B cell (primary cell): ENCODE results near the gene PIP4K2C. TPM values are rescaled to one million over a fixed set of nuclear protein-coding genes. Genes with fewer than 3 reads are reported as not detected.

Experiments
- ATAC-seq: fragments of 200-7000 bp; cut with Tn5 transposase; one replicate; pipeline ENCODE4 v1.10.0; 2021; ENCODE audit warnings: low read depth, mild to moderate bottlenecking, moderate number of reproducible peaks, moderate library complexity
- CTCF ChIA-PET: fragments of 350-600 bp; sonication (Branson Sonifier 250); formaldehyde crosslinking; loops from one replicate; lab custom pipeline; 2021; ENCODE audit warnings: antibody characterized with exemption, inconsistent platforms; lab: Charles Lee
- POLR2A ChIA-PET: fragments of 350-600 bp; sonication (Branson Sonifier 250); formaldehyde crosslinking; loops from one replicate; lab custom pipeline; 2021; ENCODE audit warnings: antibody characterized with exemption; lab: Charles Lee
- DNase-seq: peaks from one replicate; pipeline ENCODE4 v3.0.0; 2013
- H2AFZ ChIP-seq: 2 replicates; pipeline ENCODE4 v1.6.1; 2012; ENCODE audit warnings: mild to moderate bottlenecking, low read depth, low read length; ENCODE audit not compliant: insufficient read depth, poor library complexity, severe bottlenecking
- H3K27ac ChIP-seq, 2 donors: 1 replicate in 1 of 2; 2 replicates in 1 of 2; pipeline ENCODE4 v1.5.1; 2012 to 2013; ENCODE audit warnings: low read length in 2 of 2, mild to moderate bottlenecking in 2 of 2, moderate library complexity in 1 of 2
- H3K27me3 ChIP-seq, 4 experiments: fragments of 200-600 bp in 1 of 4; sonication (generic) in 1 of 4; replicated peaks in 1 of 4; 1 replicate in 2 of 4; 2 replicates in 2 of 4; pipeline versions ENCODE4 v1.6.1 to v1.7.0; 2013 to 2016; ENCODE audit warnings: low read length in 3 of 4, mild to moderate bottlenecking in 2 of 4, mixed read lengths in 1 of 4, moderate library complexity in 1 of 4; ENCODE audit not compliant: insufficient read depth in 4 of 4, control insufficient read depth in 3 of 4; ENCODE audit errors: control extremely low read depth in 1 of 4
- H3K36me3 ChIP-seq, 2 experiments: replicated peaks in 1 of 2; 1 replicate in 1 of 2; 2 replicates in 1 of 2; pipeline versions ENCODE4 v1.6.1 to v1.7.1; 2013; ENCODE audit warnings: low read length in 1 of 2; ENCODE audit not compliant: insufficient read depth in 2 of 2, control insufficient read depth in 1 of 2; ENCODE audit errors: control extremely low read depth in 1 of 2, extremely low read depth in 1 of 2
- H3K4me1 ChIP-seq, 2 donors: fragments of 200-600 bp in 1 of 2; sonication (generic) in 1 of 2; 1 replicate in 1 of 2; 2 replicates in 1 of 2; pipeline versions ENCODE4 v1.5.1 to v1.6.1; 2013 to 2017; ENCODE audit warnings: low read length in 2 of 2; ENCODE audit not compliant: control insufficient read depth in 2 of 2, insufficient read depth in 2 of 2
- H3K4me2 ChIP-seq: replicated peaks from 2 replicates; pipeline ENCODE3; 2012; ENCODE audit warnings: mild to moderate bottlenecking, low read depth, low read length; ENCODE audit not compliant: poor library complexity, severe bottlenecking
- H3K4me3 ChIP-seq, 5 experiments: fragments of 200-600 bp in 1 of 5; sonication (generic) in 1 of 5; 1 replicate in 3 of 5; 2 replicates in 2 of 5; pipeline versions ENCODE4 v1.5.1 to v1.7.0; 2011 to 2016; ENCODE audit warnings: low read length in 4 of 5, mild to moderate bottlenecking in 4 of 5, low read depth in 2 of 5, control low read depth in 1 of 5, moderate library complexity in 1 of 5; ENCODE audit not compliant: insufficient read depth in 1 of 5; ENCODE audit errors: control extremely low read depth in 1 of 5, extremely low read depth in 1 of 5
- H3K79me2 ChIP-seq: fragments of 200-600 bp; sonication (generic); one replicate; pipeline ENCODE4 v1.6.0; 2016; ENCODE audit warnings: low read length; ENCODE audit not compliant: control insufficient read depth, insufficient read depth
- H3K9ac ChIP-seq: fragments of 200-600 bp; sonication (generic); 2 replicates; pipeline ENCODE4 v1.6.1; 2017; ENCODE audit warnings: mild to moderate bottlenecking, low read length, moderate library complexity
- H3K9me3 ChIP-seq, 3 donors: one replicate each; pipeline versions ENCODE4 v1.6.1 to v1.7.1; 2013; ENCODE audit warnings: low read length in 2 of 3; ENCODE audit not compliant: control insufficient read depth in 2 of 3, insufficient read depth in 1 of 3; ENCODE audit errors: control extremely low read depth in 1 of 3
- H4K20me1 ChIP-seq: 2 replicates; pipeline ENCODE4 v1.6.0; 2012; ENCODE audit warnings: mild to moderate bottlenecking, low read length; ENCODE audit not compliant: insufficient read depth, control insufficient read depth, poor library complexity, severe bottlenecking
- H3K27ac Mint-ChIP-seq: one replicate; pipeline ENCODE4 v1.8.0; 2021; ENCODE audit warnings: mixed read lengths
- H3K27me3 Mint-ChIP-seq: one replicate; pipeline ENCODE4 v1.8.0; 2021; ENCODE audit warnings: mixed read lengths
- H3K4me1 Mint-ChIP-seq: one replicate; pipeline ENCODE4 v1.8.0; 2021; ENCODE audit warnings: mixed read lengths
- H3K4me3 Mint-ChIP-seq: one replicate; pipeline ENCODE4 v1.8.0; 2021; ENCODE audit warnings: mixed read lengths
- H3K9me3 Mint-ChIP-seq: one replicate; pipeline ENCODE4 v1.8.0; 2022; ENCODE audit warnings: mixed read lengths; ENCODE audit not compliant: insufficient read depth
- EZH2 ChIP-seq: IDR thresholded peaks from 2 replicates; pipeline ENCODE4 v1.6.1; 2012; ENCODE audit warnings: borderline replicate concordance, low read depth, mild to moderate bottlenecking, moderate library complexity, low read length; ENCODE audit not compliant: insufficient read depth, poor library complexity, severe bottlenecking
- WGBS: methylation state at CpG from one replicate; pipeline ENCODE4 v1.1.5; 2013; ENCODE audit warnings: missing lambda C conversion rate; ENCODE audit not compliant: insufficient coverage; 5-methylcytosine and 5-hydroxymethylcytosine counted together
- intact Hi-C: fragments of 100-400 bp; cut with micrococcal nuclease; formaldehyde crosslinking; loops from one replicate; pipeline ENCODE4 v1.10.0; 2022
- polyA plus RNA-seq: library from polyadenylated mRNA; depleted of rRNA; stranded (reverse); fragments of >200 nt; gene quantifications from 2 replicates; pipeline ENCODE4 v1.2.3, GENCODE V29; 2012
- total RNA-seq, 2 donors: library from RNA; stranded (reverse); fragments of 120-200 nt in 1 of 2; gene quantifications; 1 replicate in 1 of 2; 2 replicates in 1 of 2; pipeline versions ENCODE4 v1.2.3 to v1.2.4, GENCODE V29; 2013 to 2022
- TF ChIP-seq, protein P1 (sequence below): fragments of 200-600 bp; IDR thresholded peaks from one replicate; pipeline ENCODE4 v1.8.0; 2022; ENCODE audit warnings: antibody characterized with exemption, mild to moderate bottlenecking

Gene PIP4K2C
- total and polyA plus RNA-seq, 2 donors (not counting 1 experiment from before 2014, with no cell fraction given), result 20.1 to 21.3 TPM

DNA sequence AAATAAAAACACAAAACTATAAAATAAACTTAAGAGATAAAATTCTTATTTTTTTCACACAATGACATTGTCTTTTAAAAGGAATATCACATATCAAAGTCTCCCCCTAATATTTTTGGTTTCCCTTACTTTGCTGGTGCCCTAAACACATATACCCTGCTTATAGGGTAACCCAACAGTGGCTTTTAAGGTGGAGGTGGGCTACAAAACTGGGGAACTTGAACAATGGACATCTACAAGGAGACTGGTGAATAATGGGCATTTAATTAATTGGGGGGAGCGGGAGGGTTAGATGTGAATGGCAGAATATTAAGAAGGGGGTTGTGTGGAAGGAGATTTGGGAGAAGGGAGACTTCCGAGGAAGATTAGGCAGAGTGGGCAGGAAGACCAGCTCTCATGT lies 32.4 kb downstream of the PIP4K2C start:
- ATAC-seq, result no peak
- no peak overlapping the region for H3K9ac ChIP-seq
- ChIA-PET POLR2A (no interaction called here), CTCF (interaction anchor here (1.3 to 3.3 kb wide), 3 partner anchors 11 to 48 kb away, joined by 3 to 17 read pairs (median 4); no protein-coding TSS in a partner anchor)
- peaks cover 0 to 96% (median 77%) of the 10 kb centered on the region in 4 experiments for H3K27me3 ChIP-seq
- Mint-ChIP-seq H3K9me3 (no peaks in the 10 kb centered on the region), H3K27me3 (peaks cover 84% of the 10 kb centered on the region), H3K4me3 (no peak overlapping the region), H3K27ac (no peak overlapping the region), H3K4me1 (peaks cover 46% of the 10 kb centered on the region)
- no peak overlapping the region for H3K4me2 ChIP-seq
- no peak overlapping the region for H3K27ac ChIP-seq
- intact Hi-C loops, result loop anchor here (5.0 kb wide), 2 partner anchors 101 to 146 kb away; partner anchors contain the start of genes ARHGAP9, DDIT3 and MBD6
- no peak overlapping the region for H3K4me3 ChIP-seq
- H3K79me2 ChIP-seq, result no peaks in the 10 kb centered on the region
- H4K20me1 ChIP-seq, result peaks cover 7% of the 10 kb centered on the region
- peaks cover 42 to 59% of the 10 kb centered on the region in 2 donors for H3K4me1 ChIP-seq
- no peaks in the 10 kb centered on the region for H3K36me3 ChIP-seq
- TF ChIP-seq, protein P1, sequence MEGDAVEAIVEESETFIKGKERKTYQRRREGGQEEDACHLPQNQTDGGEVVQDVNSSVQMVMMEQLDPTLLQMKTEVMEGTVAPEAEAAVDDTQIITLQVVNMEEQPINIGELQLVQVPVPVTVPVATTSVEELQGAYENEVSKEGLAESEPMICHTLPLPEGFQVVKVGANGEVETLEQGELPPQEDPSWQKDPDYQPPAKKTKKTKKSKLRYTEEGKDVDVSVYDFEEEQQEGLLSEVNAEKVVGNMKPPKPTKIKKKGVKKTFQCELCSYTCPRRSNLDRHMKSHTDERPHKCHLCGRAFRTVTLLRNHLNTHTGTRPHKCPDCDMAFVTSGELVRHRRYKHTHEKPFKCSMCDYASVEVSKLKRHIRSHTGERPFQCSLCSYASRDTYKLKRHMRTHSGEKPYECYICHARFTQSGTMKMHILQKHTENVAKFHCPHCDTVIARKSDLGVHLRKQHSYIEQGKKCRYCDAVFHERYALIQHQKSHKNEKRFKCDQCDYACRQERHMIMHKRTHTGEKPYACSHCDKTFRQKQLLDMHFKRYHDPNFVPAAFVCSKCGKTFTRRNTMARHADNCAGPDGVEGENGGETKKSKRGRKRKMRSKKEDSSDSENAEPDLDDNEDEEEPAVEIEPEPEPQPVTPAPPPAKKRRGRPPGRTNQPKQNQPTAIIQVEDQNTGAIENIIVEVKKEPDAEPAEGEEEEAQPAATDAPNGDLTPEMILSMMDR, result no peak
- no peak for TF ChIP-seq EZH2
- H3K9me3 ChIP-seq, result peaks cover 0 to 19% (median 0%) of the 10 kb centered on the region in 3 donors
- WGBS, result 63% methylated on average over 2 of the region's 2 CpGs
- no peak overlapping the region for H2AFZ ChIP-seq
- DNase-seq, result no peak

DNA sequence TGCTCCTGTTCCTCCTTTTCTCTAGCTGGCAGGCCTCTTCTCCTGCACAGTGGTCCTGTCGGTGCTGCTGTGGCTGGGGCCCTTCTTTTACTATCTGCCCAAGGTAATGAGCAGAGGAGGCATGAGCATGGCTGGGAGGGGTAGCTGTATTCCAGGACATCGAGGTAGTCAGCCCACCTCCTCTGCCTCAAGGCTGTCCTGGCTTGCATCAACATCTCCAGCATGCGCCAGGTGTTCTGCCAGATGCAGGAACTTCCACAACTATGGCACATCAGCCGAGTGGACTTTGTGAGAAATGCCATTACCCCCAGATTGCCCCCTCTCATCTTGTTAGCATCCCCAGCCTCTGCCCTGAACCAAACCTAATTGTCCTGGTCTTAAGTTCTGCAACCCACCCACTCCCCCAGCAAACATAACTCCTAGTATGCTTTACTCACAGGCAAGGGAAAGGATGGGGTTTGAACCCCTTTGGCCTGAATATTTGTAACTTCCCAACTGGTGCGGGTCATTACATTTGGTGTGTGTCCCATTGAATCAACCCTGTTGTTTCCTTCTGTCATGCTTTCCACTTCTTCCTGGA lies 32.9 kb downstream of the PIP4K2C start:
- DNase-seq, result no peak
- H3K4me3 Mint-ChIP-seq, result no peak overlapping the region
- CTCF ChIA-PET, result interaction anchor here (1.2 to 3.3 kb wide), 3 partner anchors 38 to 165 kb away, joined by 4 to 17 read pairs (median 5); partner anchors contain the start of gene GLI1
- Histone ChIP-seq H3K27me3 (peaks cover 0 to 99% (median 81%) of the 10 kb centered on the region in 4 experiments), H3K4me1 (peaks cover 42 to 62% of the 10 kb centered on the region in 2 donors), H3K79me2 (no peaks in the 10 kb centered on the region), H2AFZ (no peak overlapping the region), H3K36me3 (no peaks in the 10 kb centered on the region), H3K4me2 (no peak overlapping the region), H3K9ac (no peak overlapping the region), H4K20me1 (peaks cover 7% of the 10 kb centered on the region), H3K27ac (no peak overlapping the region), H3K9me3 (peaks cover 0 to 23% (median 0%) of the 10 kb centered on the region in 3 donors), H3K4me3 (no peak overlapping the region)
- peaks cover 44% of the 10 kb centered on the region for H3K4me1 Mint-ChIP-seq
- H3K9me3 Mint-ChIP-seq, result no peaks in the 10 kb centered on the region
- WGBS, result 69% methylated on average over 4 of the region's 5 CpGs
- no peak overlapping the region for H3K27ac Mint-ChIP-seq
- intact Hi-C loops, result loop anchor here (5.0 kb wide), 2 partner anchors 102 to 147 kb away; partner anchors contain the start of genes ARHGAP9, DDIT3 and MBD6
- TF ChIP-seq, protein P1, result no peak
- no peak for TF ChIP-seq EZH2
- POLR2A ChIA-PET, result no interaction called here
- H3K27me3 Mint-ChIP-seq, result peaks cover 85% of the 10 kb centered on the region
- ATAC-seq, result no peak
